GM12874 (cell line): ENCODE measurements around the gene WNK4.

Experiments used
- TF ChIP-seq, protein P1 (sequence below): IDR thresholded peaks from 2 replicates; pipeline ENCODE4 v1.5.1; 2011; ENCODE audit warnings: low read depth, mild to moderate bottlenecking, control low read depth, low read length, moderate library complexity; ENCODE audit not compliant: insufficient read depth

The WNK4 gene

DNA sequence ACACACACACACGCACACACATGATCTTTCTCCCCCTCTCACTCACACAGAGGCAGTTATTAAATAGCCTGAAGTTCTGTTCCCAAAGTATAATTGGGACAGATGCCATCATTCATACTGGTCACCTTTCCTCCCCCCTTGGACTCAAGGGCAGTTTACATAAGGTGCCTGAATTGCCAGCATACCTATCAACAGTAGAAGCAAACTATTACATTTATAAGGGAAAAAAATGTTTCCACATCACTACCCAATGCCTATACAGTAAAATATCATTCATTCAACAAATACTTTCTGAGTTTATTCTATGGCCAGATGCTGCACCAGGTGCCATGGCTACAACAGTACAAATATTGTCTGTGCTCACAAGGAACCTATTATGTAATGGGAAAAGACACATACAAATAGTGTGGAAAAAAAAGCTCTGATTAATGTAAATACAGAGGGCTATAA, 24.5 kb downstream of the WNK4 start:
- TF ChIP-seq, protein P1, sequence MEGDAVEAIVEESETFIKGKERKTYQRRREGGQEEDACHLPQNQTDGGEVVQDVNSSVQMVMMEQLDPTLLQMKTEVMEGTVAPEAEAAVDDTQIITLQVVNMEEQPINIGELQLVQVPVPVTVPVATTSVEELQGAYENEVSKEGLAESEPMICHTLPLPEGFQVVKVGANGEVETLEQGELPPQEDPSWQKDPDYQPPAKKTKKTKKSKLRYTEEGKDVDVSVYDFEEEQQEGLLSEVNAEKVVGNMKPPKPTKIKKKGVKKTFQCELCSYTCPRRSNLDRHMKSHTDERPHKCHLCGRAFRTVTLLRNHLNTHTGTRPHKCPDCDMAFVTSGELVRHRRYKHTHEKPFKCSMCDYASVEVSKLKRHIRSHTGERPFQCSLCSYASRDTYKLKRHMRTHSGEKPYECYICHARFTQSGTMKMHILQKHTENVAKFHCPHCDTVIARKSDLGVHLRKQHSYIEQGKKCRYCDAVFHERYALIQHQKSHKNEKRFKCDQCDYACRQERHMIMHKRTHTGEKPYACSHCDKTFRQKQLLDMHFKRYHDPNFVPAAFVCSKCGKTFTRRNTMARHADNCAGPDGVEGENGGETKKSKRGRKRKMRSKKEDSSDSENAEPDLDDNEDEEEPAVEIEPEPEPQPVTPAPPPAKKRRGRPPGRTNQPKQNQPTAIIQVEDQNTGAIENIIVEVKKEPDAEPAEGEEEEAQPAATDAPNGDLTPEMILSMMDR: no peak

- TF ChIP-seq, protein P1: no peak
Measured at GRCh38 chr17:42806249-42806648, 25.8 kb downstream of the WNK4 start.

- TF ChIP-seq, protein P1: no peak
Measured at GRCh38 chr17:42809250-42809649, 28.8 kb downstream of the WNK4 start.

GRCh38 chr17:42814633-42815399, 34.4 kb downstream of the WNK4 start:
- TF ChIP-seq, protein P1: no peak

DNA sequence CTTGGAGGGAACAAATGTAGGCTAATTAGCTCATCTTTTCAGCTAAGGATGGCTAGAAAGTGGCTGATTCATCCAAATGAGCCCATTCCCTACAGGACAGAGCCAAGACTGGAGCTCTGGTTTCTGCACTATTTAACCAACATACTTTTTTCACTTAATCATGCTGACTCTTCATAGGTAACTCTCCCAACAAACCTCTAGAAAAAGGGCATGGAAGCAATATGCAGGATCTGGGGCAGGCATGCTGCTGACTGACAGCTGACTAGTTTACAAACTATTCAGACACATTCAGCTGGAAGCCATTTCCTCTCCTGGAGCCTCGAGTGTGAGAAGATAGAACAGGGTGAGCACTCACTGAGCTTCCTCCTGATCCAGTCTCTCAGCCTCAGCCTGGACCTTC, 37.5 kb downstream of the WNK4 start:
- TF ChIP-seq, protein P1: no peak

DNA sequence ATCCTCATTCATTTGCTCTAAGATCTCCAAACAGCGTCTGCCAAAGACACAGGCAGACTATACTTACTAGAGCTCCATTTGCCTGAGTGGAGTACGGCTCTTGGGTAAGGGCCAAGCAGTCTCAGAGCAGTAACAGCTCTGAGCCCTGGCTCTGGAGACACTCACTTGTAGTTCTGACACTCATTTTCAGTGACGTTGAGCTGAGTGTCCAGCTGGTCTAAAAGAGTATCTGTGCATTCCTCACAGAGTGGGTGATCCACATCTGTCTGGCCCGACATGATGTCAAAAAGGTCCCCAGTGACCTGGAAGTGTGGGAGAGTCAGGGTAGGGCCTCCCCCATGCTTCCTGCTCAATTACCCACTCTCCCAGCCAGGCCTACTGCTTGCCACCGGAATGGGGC, 38.0 kb downstream of the WNK4 start:
- TF ChIP-seq, protein P1: no peak

DNA sequence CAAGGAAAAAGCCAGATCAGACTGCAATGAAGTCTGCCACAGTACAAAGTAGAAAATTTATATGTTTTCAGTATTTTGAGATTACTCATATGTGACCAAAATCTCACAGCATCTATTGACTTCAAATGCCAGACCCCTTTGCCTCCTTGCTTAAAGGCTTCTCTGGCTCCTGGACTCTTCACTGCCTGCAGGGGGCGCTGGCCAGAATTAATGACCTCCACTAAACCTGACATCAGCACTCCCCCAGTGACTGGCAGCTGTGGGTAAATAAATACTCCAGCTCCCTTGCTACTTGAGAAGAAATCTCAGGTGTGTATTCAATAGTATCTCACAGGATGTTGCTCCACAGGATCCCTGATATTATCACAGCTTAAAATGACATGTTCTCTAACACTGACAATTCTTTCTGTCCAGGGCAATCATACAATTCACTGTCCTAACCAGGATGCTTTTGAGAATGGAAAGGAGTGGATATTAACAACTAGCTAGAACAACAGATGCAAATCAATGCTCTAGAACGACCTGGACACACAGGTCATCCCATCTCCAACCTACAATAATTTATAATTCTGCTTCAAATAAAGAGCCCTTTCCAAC, 39.6 kb downstream of the WNK4 start:
- TF ChIP-seq, protein P1: peak; percentile 78
